Measurements from ENCODE around the gene SPACA6. TPM values are rescaled to one million over a fixed set of nuclear protein-coding genes. Genes with fewer than 3 reads are reported as not detected.

The SPACA6 gene
- total and polyA plus RNA-seq, 4 donors = 0.92 to 2.5 (median 1.3) TPM

GRCh38 chr19:51739466-51740213 lies 46.5 kb downstream of the SPACA6 start:
- DNase-seq (ENCODE audit: low spot score) = no peak
- Histone ChIP-seq H3K4me3 (ENCODE audit: low read depth in 1 of 3, low read length in 3 of 3) (no peak overlapping the region), H3K4me1 (ENCODE audit: control insufficient read depth in 4 of 4, insufficient read depth in 4 of 4, low read length in 3 of 4) (peaks cover 0 to 2% (median 0%) of the 10 kb centered on the region in 4 donors), H3K9ac (ENCODE audit: low read depth in 1 of 2, low read length in 2 of 2) (no peak overlapping the region), H3K9me3 (ENCODE audit: control insufficient read depth in 4 of 4, low read length in 3 of 4) (no peaks in the 10 kb centered on the region), H3K27me3 (ENCODE audit: control insufficient read depth in 4 of 4, insufficient read depth in 4 of 4, low read length in 3 of 4) (peaks cover 0 to 3% (median 0%) of the 10 kb centered on the region in 4 donors), H3K27ac (ENCODE audit: low read depth in 1 of 2, low read length in 2 of 2) (no peak overlapping the region), H3K36me3 (ENCODE audit: control insufficient read depth in 4 of 4, insufficient read depth in 3 of 4, low read depth in 1 of 4, low read length in 3 of 4) (no peaks in the 10 kb centered on the region)
- TF ChIP-seq YY1 (IDR thresholded peaks at IDR 0.05) = no peak
- TF ChIP-seq NR2F2 (IDR thresholded peaks at IDR 0.05) = no peak
- TF ChIP-seq, protein P1, sequence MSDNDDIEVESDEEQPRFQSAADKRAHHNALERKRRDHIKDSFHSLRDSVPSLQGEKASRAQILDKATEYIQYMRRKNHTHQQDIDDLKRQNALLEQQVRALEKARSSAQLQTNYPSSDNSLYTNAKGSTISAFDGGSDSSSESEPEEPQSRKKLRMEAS (IDR thresholded peaks at IDR 0.05) = no peak
- no peak for TF ChIP-seq REST (IDR thresholded peaks at IDR 0.05)
- TF ChIP-seq ATF3 (IDR thresholded peaks at IDR 0.05) = no peak
- no peak for TF ChIP-seq HNF4A (conservative IDR thresholded peaks at IDR 0.05)
- TF ChIP-seq GABPA (IDR thresholded peaks at IDR 0.05 in 1 of 2, conservative IDR thresholded peaks at IDR 0.05 in 1 of 2) = no peak
- TF ChIP-seq TAF1 (conservative IDR thresholded peaks at IDR 0.05) = no peak
- TF ChIP-seq, protein P2, sequence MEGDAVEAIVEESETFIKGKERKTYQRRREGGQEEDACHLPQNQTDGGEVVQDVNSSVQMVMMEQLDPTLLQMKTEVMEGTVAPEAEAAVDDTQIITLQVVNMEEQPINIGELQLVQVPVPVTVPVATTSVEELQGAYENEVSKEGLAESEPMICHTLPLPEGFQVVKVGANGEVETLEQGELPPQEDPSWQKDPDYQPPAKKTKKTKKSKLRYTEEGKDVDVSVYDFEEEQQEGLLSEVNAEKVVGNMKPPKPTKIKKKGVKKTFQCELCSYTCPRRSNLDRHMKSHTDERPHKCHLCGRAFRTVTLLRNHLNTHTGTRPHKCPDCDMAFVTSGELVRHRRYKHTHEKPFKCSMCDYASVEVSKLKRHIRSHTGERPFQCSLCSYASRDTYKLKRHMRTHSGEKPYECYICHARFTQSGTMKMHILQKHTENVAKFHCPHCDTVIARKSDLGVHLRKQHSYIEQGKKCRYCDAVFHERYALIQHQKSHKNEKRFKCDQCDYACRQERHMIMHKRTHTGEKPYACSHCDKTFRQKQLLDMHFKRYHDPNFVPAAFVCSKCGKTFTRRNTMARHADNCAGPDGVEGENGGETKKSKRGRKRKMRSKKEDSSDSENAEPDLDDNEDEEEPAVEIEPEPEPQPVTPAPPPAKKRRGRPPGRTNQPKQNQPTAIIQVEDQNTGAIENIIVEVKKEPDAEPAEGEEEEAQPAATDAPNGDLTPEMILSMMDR (IDR thresholded peaks at IDR 0.05; ENCODE audit: low read depth, low read length, missing input control) = no peak
- TF ChIP-seq SP1 (IDR thresholded peaks at IDR 0.05) = no peak
- TF ChIP-seq EGR1 (IDR thresholded peaks at IDR 0.05; ENCODE audit: low read depth in 2 of 2) = no peak
- TF ChIP-seq HNF4G (IDR thresholded peaks at IDR 0.05) = no peak
- TF ChIP-seq FOXA2 (IDR thresholded peaks at IDR 0.05) = no peak
- WGBS = 70% methylated on average over 13 of the region's 13 CpGs

DNA sequence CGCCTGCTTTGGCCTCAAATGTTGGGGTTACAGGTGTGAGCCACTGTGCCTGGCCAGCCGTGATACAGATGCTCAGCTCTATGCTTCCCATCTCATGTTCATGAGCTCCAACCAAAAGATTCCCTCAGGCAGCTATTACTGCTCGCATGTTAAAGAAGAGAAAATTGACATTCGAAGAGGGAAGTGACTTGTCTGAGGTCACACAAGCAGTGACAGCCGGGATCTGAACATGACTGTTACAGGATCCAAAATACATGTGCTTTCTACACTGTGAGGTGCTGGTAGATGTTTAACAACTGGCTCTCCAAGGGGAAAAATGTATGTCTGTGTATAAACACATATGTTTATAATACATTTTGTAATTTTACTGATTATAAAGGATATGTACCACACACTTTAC lies 47.2 kb downstream of the SPACA6 start:
- TF ChIP-seq, protein P2 (IDR thresholded peaks at IDR 0.05; ENCODE audit: low read depth, low read length, missing input control) = no peak
- TF ChIP-seq HNF4A (conservative IDR thresholded peaks at IDR 0.05) (no peak), SP1 (IDR thresholded peaks at IDR 0.05) (no peak), HNF4G (IDR thresholded peaks at IDR 0.05) (no peak), NR2F2 (IDR thresholded peaks at IDR 0.05) (no peak), TAF1 (conservative IDR thresholded peaks at IDR 0.05) (no peak), RAD21 (IDR thresholded peaks at IDR 0.05) (no peak), FOXA1 (IDR thresholded peaks at IDR 0.05) (no peak)
- TF ChIP-seq, protein P1 (IDR thresholded peaks at IDR 0.05) = no peak
- Histone ChIP-seq H3K9ac (ENCODE audit: low read depth in 1 of 2, low read length in 2 of 2) (no peak overlapping the region), H3K9me3 (ENCODE audit: control insufficient read depth in 4 of 4, low read length in 3 of 4) (no peaks in the 10 kb centered on the region), H3K4me3 (ENCODE audit: low read depth in 1 of 3, low read length in 3 of 3) (no peak overlapping the region), H3K4me1 (ENCODE audit: control insufficient read depth in 4 of 4, insufficient read depth in 4 of 4, low read length in 3 of 4) (peaks cover 0 to 2% (median 0%) of the 10 kb centered on the region in 4 donors), H3K27ac (ENCODE audit: low read depth in 1 of 2, low read length in 2 of 2) (no peak overlapping the region), H3K36me3 (ENCODE audit: control insufficient read depth in 4 of 4, insufficient read depth in 3 of 4, low read depth in 1 of 4, low read length in 3 of 4) (no peaks in the 10 kb centered on the region), H3K27me3 (ENCODE audit: control insufficient read depth in 4 of 4, insufficient read depth in 4 of 4, low read length in 3 of 4) (peaks cover 0 to 3% (median 0%) of the 10 kb centered on the region in 4 donors)
- no peak for DNase-seq (ENCODE audit: low spot score)
- 71% methylated on average over 5 of the region's 5 CpGs for WGBS
